Activated naive CD4-positive, alpha-beta T cell treated with anti-CD3 and anti-CD28 coated beads, Interleukin-2, amount 50 U/mL, for 24 hours (primary cell): ENCODE measurements around the gene AKTIP.

Experiments
- H3K27ac Mint-ChIP-seq: one replicate; pipeline ENCODE4 v1.8.0; 2021; ENCODE audit warnings: mild to moderate bottlenecking, mixed read lengths
- H3K27me3 Mint-ChIP-seq: one replicate; pipeline ENCODE4 v1.8.0; 2021; ENCODE audit warnings: mixed read lengths
- H3K36me3 Mint-ChIP-seq: one replicate; pipeline ENCODE4 v1.8.0; 2021; ENCODE audit warnings: mixed read lengths
- H3K4me1 Mint-ChIP-seq: one replicate; pipeline ENCODE4 v1.8.0; 2021; ENCODE audit warnings: mixed read lengths
- H3K4me3 Mint-ChIP-seq: one replicate; pipeline ENCODE4 v1.8.0; 2021; ENCODE audit warnings: mild to moderate bottlenecking, mixed read lengths
- H3K9me3 Mint-ChIP-seq: one replicate; pipeline ENCODE4 v1.8.0; 2021; ENCODE audit warnings: mixed read lengths

Gene AKTIP

GRCh38 chr16:53457670-53458069 is 45.3 kb downstream of the AKTIP start:
- peaks cover 93% of the 10 kb centered on the region for H3K4me1 Mint-ChIP-seq
- H3K27me3 Mint-ChIP-seq = no peaks in the 10 kb centered on the region
- H3K9me3 Mint-ChIP-seq = no peaks in the 10 kb centered on the region
- H3K4me3 Mint-ChIP-seq = peak overlapping the region; percentile 77
- H3K27ac Mint-ChIP-seq = peak overlapping the region; percentile 93
- peaks cover 43% of the 10 kb centered on the region for H3K36me3 Mint-ChIP-seq

GRCh38 chr16:53456625-53457024 is 46.4 kb downstream of the AKTIP start:
- Mint-ChIP-seq H3K4me3 (peak overlapping the region; percentile 77), H3K27ac (peak overlapping the region; percentile 95), H3K4me1 (peaks cover 92% of the 10 kb centered on the region), H3K27me3 (no peaks in the 10 kb centered on the region), H3K36me3 (peaks cover 40% of the 10 kb centered on the region), H3K9me3 (no peaks in the 10 kb centered on the region)

GRCh38 chr16:53453928-53454327 is 49.1 kb downstream of the AKTIP start:
- Mint-ChIP-seq H3K9me3 (no peaks in the 10 kb centered on the region), H3K36me3 (peaks cover 24% of the 10 kb centered on the region), H3K4me1 (peaks cover 92% of the 10 kb centered on the region), H3K4me3 (peak overlapping the region; percentile 74), H3K27ac (peak overlapping the region; percentile 91), H3K27me3 (no peaks in the 10 kb centered on the region)

GRCh38 chr16:53449816-53450517 is 53.0 kb downstream of the AKTIP start:
- peaks cover 79% of the 10 kb centered on the region for H3K4me1 Mint-ChIP-seq
- H3K9me3 Mint-ChIP-seq = no peaks in the 10 kb centered on the region
- peaks cover 17% of the 10 kb centered on the region for H3K36me3 Mint-ChIP-seq
- H3K27ac Mint-ChIP-seq = peak overlapping the region; percentile 85
- H3K4me3 Mint-ChIP-seq = peak overlapping the region; percentile 42
- H3K27me3 Mint-ChIP-seq = no peaks in the 10 kb centered on the region

- Mint-ChIP-seq H3K4me1 (peaks cover 55% of the 10 kb centered on the region), H3K27me3 (no peaks in the 10 kb centered on the region), H3K9me3 (no peaks in the 10 kb centered on the region), H3K36me3 (peaks cover 21% of the 10 kb centered on the region), H3K27ac (peak overlapping the region; percentile 96), H3K4me3 (peak overlapping the region; percentile 45)
These were observed 56.9 kb downstream of the AKTIP start for GRCh38 chr16:53446090-53446489.

GRCh38 chr16:53445534-53445933 is 57.5 kb downstream of the AKTIP start:
- H3K4me1 Mint-ChIP-seq = peaks cover 54% of the 10 kb centered on the region
- H3K36me3 Mint-ChIP-seq = peaks cover 21% of the 10 kb centered on the region
- H3K27ac Mint-ChIP-seq = peak overlapping the region; percentile 96
- no peaks in the 10 kb centered on the region for H3K9me3 Mint-ChIP-seq
- H3K27me3 Mint-ChIP-seq = no peaks in the 10 kb centered on the region
- peak overlapping the region; percentile 45 for H3K4me3 Mint-ChIP-seq
